Subcutaneous abdominal adipose tissue (tissue), 5 donors: ENCODE data around the gene TLR8.

ENCODE experiments used
- H3K27ac ChIP-seq: one replicate; pipeline ENCODE4 v1.7.0; 2013; ENCODE audit warnings: low read depth, mild to moderate bottlenecking, inconsistent platforms, low read length, moderate library complexity
- H3K27me3 ChIP-seq, 5 donors: one replicate each; pipeline ENCODE4 v1.7.0; 2013; ENCODE audit warnings: low read length in 5 of 5, inconsistent platforms in 1 of 5; ENCODE audit not compliant: control insufficient read depth in 5 of 5, insufficient read depth in 4 of 5
- H3K36me3 ChIP-seq, 5 donors: one replicate each; pipeline ENCODE4 v1.7.0; 2013; ENCODE audit warnings: low read length in 5 of 5; ENCODE audit not compliant: control insufficient read depth in 5 of 5, insufficient read depth in 5 of 5
- H3K4me1 ChIP-seq, 5 donors: one replicate each; pipeline ENCODE4 v1.7.0; 2013; ENCODE audit warnings: low read length in 5 of 5, mild to moderate bottlenecking in 3 of 5, moderate library complexity in 1 of 5; ENCODE audit not compliant: control insufficient read depth in 5 of 5, insufficient read depth in 5 of 5
- H3K4me3 ChIP-seq, 5 donors: one replicate each; pipeline ENCODE4 v1.7.0; 2013; ENCODE audit warnings: low read length in 5 of 5, low read depth in 1 of 5
- H3K9ac ChIP-seq, 5 donors: one replicate each; pipeline ENCODE4 v1.7.0; 2013; ENCODE audit warnings: low read length in 5 of 5, mild to moderate bottlenecking in 4 of 5, moderate library complexity in 3 of 5
- H3K9me3 ChIP-seq, 5 donors: one replicate each; pipeline ENCODE4 v1.7.0; 2013; ENCODE audit warnings: low read length in 5 of 5; ENCODE audit not compliant: control insufficient read depth in 5 of 5
- donor health status: healthy.
- donor health status: healthy.
- donor health status: healthy.
- donor health status: healthy.
- donor health status: healthy.

Gene TLR8

GRCh38 chrX:12970691-12971202 is 64.3 kb downstream of the TLR8 start:
- Histone ChIP-seq H3K27me3 (peaks cover 0 to 9% (median 3%) of the 10 kb centered on the region in 5 donors), H3K4me1 (peaks cover 4 to 44% (median 13%) of the 10 kb centered on the region in 5 donors), H3K4me3 (peak overlapping the region in 1 of 5 donors; percentile 18), H3K9me3 (peaks cover 0 to 3% (median 0%) of the 10 kb centered on the region in 5 donors), H3K36me3 (no peaks in the 10 kb centered on the region), H3K9ac (peak overlapping the region in 2 of 5 donors; percentile 41 to 53), H3K27ac (peak overlapping the region; percentile 64)

DNA sequence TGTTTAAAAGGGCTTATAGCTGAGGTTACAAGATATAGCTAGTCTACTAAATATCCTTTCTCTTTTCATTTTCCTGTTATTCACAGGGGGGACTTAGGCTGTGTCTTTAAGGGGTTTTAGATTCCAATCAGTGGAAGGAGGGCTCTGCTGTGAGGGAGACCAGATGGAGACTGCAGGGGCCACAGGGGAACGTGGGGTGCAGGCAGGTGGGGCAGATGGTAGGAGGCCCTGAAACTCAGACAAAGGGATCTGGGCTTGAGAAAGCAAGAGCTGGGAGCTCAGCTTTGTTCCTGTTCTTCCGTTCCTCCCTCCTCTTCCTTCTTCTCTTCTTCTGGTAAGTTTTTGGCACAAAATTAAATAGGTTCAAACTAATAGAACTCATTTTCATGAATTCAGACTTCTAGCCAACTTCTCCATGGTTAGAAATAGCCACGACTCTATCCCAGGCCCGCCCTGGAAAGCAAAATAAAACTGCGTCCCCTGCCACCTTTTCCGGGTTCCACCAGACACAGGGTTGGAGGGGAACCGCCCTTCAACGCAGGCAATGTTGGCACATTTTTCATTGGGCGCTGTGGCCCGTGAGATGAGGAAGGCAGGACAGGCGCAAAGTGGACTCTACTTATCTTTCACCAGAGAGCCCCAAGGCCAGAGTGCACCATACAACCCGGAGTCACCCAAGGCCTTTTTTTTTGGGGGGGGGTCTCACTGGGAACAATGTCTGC is 65.0 kb downstream of the TLR8 start:
- Histone ChIP-seq H3K9me3 (peaks cover 0 to 3% (median 0%) of the 10 kb centered on the region in 5 donors), H3K4me1 (peaks cover 4 to 44% (median 13%) of the 10 kb centered on the region in 5 donors), H3K9ac (peak overlapping the region in 2 of 5 donors; percentile 5 to 41), H3K27ac (peak overlapping the region; percentile 64), H3K4me3 (peak overlapping the region in 1 of 5 donors; percentile 19), H3K27me3 (peaks cover 0 to 8% (median 3%) of the 10 kb centered on the region in 5 donors), H3K36me3 (no peaks in the 10 kb centered on the region)

DNA sequence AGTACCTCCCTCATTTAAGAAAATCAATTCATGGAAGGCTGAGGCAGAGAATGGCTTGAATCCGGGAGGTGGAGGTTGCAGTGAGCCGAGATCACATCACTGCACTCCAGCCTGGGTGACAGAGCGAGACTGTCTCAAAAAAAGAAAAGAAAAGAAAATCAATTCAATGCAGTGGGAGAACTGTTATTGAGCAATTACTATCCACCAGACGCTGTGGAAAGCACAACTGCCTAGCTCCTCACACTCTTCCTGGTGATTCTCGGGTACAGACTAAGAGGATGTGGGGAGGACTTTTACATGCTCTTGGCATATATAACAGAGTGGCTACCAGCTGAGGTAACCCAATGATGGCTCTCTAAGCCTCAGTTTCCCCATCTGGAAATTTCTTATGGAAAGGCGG is 65.8 kb downstream of the TLR8 start:
- peaks cover 0 to 3% (median 0%) of the 10 kb centered on the region in 5 donors for H3K9me3 ChIP-seq
- H3K4me3 ChIP-seq = peak overlapping the region in 2 of 5 donors; percentile 16 to 22
- H3K27ac ChIP-seq = peak overlapping the region; percentile 64
- H3K4me1 ChIP-seq = peaks cover 4 to 44% (median 13%) of the 10 kb centered on the region in 5 donors
- peaks cover 0 to 6% (median 3%) of the 10 kb centered on the region in 5 donors for H3K27me3 ChIP-seq
- H3K36me3 ChIP-seq = peaks cover 0 to 2% (median 0%) of the 10 kb centered on the region in 5 donors
- no peak overlapping the region for H3K9ac ChIP-seq
